GM10248 (cell line): ENCODE measurements around the gene ZC3H11A.
"Not testable (repeated sequence)": the region's sequence is repeated elsewhere in the genome, so short reads cannot be mapped to it uniquely, and the experiment has no call there.

ENCODE experiments used
- CTCF ChIA-PET: fragments of 300-600 bp; sonication (Branson Sonifier 250); formaldehyde crosslinking; extraction: SDS; loops from one replicate; lab custom pipeline; 2021; ENCODE audit warnings: antibody characterized with exemption; lab: Yijun Ruan, JAX
- POLR2A ChIA-PET: fragments of 350-650 bp; sonication (Branson Sonifier 250); formaldehyde crosslinking; extraction: SDS; loops from one replicate; lab custom pipeline; 2020; ENCODE audit warnings: antibody characterized with exemption; lab: Yijun Ruan, JAX
- DNase-seq: peaks from one replicate; pipeline ENCODE4 v3.0.0; 2012; ENCODE audit errors: extremely low spot score
- TF ChIP-seq, protein P1 (sequence below): IDR thresholded peaks from 2 replicates; pipeline ENCODE4 v1.5.1; 2012; ENCODE audit warnings: mild to moderate bottlenecking, low read depth; ENCODE audit errors: extremely low read depth, missing control alignments, control extremely low read depth

Gene ZC3H11A

GRCh38 chr1:203828503-203828902 lies 33.1 kb downstream of the ZC3H11A start:
- no peak for DNase-seq
- ChIA-PET CTCF (no interaction called here), POLR2A (no interaction called here)
- TF ChIP-seq, protein P1, sequence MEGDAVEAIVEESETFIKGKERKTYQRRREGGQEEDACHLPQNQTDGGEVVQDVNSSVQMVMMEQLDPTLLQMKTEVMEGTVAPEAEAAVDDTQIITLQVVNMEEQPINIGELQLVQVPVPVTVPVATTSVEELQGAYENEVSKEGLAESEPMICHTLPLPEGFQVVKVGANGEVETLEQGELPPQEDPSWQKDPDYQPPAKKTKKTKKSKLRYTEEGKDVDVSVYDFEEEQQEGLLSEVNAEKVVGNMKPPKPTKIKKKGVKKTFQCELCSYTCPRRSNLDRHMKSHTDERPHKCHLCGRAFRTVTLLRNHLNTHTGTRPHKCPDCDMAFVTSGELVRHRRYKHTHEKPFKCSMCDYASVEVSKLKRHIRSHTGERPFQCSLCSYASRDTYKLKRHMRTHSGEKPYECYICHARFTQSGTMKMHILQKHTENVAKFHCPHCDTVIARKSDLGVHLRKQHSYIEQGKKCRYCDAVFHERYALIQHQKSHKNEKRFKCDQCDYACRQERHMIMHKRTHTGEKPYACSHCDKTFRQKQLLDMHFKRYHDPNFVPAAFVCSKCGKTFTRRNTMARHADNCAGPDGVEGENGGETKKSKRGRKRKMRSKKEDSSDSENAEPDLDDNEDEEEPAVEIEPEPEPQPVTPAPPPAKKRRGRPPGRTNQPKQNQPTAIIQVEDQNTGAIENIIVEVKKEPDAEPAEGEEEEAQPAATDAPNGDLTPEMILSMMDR, result no peak

GRCh38 chr1:203829247-203829646 lies 33.8 kb downstream of the ZC3H11A start:
- CTCF ChIA-PET, DNase-seq, POLR2A ChIA-PET: not testable (repeated sequence)

DNA sequence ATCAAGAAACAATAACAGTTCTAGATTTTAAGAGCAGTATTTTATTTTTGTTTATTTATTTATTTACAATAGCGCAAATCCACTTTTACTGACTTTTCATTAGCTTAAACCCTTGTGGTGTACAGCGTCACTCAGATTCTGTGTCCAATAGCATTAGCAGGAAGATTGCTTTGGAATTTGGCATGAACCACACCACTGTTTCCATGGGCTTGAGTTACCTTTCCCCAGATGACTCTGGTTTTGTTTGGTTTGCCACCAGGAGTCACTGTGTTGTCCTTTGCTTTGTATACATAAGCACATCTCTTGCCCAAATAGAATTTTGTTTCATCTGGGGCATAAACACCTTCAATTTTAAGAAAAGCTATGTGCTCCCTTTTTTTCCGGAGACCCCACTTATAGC lies 40.1 kb downstream of the ZC3H11A start:
- ChIA-PET POLR2A (no interaction called here), CTCF (interaction anchor here (1.3 to 2.2 kb wide), 3 partner anchors 8 to 15 kb away, joined by 4 to 6 read pairs (median 6); no protein-coding TSS in a partner anchor)
- TF ChIP-seq, protein P1, result no peak

DNA sequence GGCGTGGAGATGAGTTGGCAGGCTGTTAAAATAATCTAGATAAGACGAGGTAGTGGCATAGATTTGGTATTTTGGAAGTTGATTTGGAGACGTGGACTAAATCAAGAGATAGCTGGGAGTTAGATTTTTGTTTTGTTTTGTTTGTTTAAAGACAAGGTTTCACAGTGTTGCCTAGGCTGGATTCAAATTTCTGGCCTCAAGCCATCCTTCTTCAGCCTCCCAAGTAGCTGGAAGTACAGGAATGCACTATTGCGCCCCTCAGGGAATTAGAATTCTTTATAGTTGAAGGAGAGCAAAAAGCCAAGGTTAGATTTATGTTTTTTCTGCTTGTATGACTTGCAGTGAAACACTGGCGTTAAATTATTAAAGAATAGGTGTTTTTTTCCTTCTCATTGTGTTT lies 43.7 kb downstream of the ZC3H11A start:
- DNase-seq, result no peak
- ChIA-PET CTCF (interaction anchor here (2.3 kb wide), 1 partner anchor 33 kb away, joined by 8 read pairs; no protein-coding TSS in a partner anchor), POLR2A (interaction anchor here (0.6 kb wide), 1 partner anchor 9 kb away, joined by 6 read pairs; no protein-coding TSS in a partner anchor)
- TF ChIP-seq, protein P1, result no peak

More for the DNA sequence above, 40.1 kb downstream of the ZC3H11A start:
- DNase-seq, result no peak

DNA sequence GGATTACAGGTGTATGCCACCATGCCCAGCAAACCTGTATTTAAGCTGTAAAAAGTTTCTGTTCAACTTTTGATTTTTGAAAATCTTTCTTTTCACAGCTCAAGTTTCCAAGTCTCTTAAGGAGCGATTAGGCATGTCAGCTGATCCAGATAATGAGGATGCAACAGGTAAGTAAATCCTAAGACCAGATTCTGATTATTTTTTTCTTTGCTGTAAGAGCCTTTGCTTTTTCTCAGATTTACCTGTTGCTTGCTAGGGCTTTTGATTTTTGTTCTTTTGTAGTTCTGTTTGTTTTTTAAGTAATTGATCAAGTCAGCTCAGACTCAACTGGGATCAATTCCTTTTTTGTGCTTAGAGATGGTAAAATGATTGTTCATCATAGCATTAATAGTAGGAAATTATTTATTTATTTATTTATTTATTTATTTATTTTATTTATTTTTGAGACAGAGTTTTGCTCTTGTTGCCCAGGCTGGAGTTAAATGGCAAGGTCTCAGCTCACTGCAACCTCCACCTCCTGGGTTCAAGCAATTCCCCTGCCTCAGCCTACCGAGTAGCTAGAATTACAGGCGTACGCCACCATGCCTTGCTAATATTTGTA lies 44.9 kb downstream of the ZC3H11A start:
- ChIA-PET POLR2A (no interaction called here), CTCF (no interaction called here)
- TF ChIP-seq, protein P1, result no peak
- DNase-seq, result no peak

- no peak for DNase-seq
- TF ChIP-seq, protein P1, result no peak
- ChIA-PET POLR2A (no interaction called here), CTCF (no interaction called here)
Observed at GRCh38 chr1:203842559-203842876, 47.1 kb downstream of the ZC3H11A start.

DNA sequence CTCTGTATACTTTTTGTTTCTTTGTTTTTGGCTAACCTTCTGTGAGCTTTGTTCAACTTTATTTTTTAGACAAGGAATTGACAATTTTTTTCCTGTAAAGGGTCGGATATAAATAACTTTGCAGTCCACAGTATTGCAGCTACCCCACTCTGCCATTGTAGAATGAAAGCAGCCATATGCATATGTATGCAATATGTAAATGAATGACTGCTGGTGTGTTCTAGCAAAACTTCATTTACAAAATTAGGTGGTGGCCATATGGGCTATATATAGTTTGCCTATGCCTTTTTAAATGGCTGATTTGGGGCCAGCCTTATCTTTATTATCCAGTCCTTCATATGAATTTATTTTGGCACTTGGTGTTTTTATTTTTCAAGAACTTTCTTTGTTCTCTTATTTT lies 48.0 kb downstream of the ZC3H11A start:
- POLR2A ChIA-PET, result no interaction called here
- TF ChIP-seq, protein P1, result no peak
- CTCF ChIA-PET, result no interaction called here
- no peak for DNase-seq
